NCI-H2227 treated with DMSO at 0.1 percent for 48 hours (cell line): Measurements from ENCODE around the gene ADD1.
A peak's percentile ranks its signal among the peaks of the same experiment; 100 is the strongest.

Experiments
- DNase-seq: peaks from one replicate; lab custom pipeline; 2025; lab: John Stamatoyannopoulos, UW

Gene ADD1, protein sequence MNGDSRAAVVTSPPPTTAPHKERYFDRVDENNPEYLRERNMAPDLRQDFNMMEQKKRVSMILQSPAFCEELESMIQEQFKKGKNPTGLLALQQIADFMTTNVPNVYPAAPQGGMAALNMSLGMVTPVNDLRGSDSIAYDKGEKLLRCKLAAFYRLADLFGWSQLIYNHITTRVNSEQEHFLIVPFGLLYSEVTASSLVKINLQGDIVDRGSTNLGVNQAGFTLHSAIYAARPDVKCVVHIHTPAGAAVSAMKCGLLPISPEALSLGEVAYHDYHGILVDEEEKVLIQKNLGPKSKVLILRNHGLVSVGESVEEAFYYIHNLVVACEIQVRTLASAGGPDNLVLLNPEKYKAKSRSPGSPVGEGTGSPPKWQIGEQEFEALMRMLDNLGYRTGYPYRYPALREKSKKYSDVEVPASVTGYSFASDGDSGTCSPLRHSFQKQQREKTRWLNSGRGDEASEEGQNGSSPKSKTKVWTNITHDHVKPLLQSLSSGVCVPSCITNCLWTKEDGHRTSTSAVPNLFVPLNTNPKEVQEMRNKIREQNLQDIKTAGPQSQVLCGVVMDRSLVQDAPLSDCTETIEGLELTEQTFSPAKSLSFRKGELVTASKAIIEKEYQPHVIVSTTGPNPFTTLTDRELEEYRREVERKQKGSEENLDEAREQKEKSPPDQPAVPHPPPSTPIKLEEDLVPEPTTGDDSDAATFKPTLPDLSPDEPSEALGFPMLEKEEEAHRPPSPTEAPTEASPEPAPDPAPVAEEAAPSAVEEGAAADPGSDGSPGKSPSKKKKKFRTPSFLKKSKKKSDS

DNA sequence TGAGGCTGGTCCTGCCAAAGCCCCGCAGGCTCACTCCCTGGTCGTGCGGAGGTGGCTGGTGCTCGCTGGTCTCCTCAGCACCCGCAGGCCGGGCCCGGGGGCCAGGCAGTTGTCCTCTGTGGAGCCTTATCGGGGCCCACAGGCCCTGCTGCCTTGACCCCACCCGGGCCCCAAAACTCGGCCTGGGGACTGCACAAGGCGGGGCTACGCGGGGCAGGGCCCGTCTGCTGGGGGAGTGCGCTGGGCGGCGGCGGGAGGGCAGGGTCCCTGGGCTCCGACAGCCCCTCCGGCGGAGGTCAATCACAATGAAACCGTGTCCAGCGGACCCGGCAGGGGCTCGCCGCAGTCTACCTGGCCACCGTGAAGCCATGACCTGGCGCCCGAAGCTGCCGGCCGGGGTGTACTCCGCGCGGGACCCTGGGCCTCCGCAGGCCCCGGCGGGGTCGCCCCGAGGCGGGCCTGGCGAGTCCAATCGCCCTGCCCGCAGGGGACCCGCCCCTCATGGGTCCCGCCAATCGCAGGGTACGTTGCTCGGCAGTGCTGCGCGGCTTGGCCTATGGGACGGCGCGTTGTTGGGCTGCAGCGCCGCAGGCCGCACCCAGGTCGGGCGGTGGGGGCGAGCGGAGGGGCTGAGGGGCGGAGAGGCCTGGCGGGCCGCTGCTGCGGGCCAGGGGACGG lies at the start of gene ADD1:
TSS of gene ADD1 (plus strand) at position 582 of the 678 bp plus-strand sequence. CDS start 32,072 bp downstream, outside the sequence.
- peak; percentile 67 for DNase-seq

- no peak for DNase-seq
Observed at GRCh38 chr4:2794486-2795299, 49.0 kb upstream of the ADD1 start.

GRCh38 chr4:2795300-2795892 lies 48.2 kb upstream of the ADD1 start:
- DNase-seq = no peak

DNA sequence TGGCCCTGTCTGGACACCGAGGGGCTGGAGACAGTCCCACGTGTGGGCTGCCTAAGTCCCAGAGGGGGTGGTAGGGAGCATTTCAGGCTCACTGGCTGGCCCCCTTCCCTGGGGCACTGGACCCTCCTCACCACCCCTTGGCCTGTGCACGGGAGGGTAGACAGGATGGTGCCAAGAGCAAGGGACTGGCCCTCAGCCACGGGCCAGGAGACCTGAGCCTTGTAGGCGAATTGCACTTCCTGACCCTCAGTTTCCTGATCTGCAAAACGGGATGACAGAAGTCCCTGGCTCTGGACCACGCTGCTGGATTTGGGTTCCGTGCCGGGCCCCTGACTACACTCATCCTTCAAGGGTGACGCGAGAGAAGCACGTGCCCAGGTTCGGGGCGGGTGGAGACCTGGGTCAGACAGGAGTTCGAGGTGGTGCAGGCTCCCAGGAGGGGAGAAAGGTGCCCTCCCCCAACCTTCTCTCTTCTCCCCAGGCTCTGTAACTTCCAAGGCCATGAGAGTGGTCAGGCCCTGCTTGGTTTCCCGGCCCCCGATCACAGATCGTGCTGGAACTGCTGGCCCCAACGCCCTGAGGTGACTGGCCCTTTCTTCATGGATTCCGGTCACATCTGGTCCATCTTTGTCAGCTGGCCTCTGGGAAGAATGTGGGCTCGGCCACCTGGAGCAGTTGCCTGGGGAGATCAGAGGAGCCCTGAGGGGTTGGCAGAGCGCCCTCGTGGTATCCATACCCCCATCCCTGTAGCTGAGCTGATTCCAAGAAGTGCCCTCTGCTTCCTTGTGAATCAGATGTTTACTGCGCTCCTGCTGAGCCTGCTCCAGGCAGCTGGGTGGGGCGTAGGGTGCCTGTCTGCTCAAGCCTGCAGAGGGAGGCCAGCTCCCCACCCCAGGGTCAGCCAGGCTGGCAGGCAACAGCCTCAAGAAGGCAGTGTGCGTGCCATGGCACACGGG lies 47.5 kb upstream of the ADD1 start:
- DNase-seq = no peak

DNA sequence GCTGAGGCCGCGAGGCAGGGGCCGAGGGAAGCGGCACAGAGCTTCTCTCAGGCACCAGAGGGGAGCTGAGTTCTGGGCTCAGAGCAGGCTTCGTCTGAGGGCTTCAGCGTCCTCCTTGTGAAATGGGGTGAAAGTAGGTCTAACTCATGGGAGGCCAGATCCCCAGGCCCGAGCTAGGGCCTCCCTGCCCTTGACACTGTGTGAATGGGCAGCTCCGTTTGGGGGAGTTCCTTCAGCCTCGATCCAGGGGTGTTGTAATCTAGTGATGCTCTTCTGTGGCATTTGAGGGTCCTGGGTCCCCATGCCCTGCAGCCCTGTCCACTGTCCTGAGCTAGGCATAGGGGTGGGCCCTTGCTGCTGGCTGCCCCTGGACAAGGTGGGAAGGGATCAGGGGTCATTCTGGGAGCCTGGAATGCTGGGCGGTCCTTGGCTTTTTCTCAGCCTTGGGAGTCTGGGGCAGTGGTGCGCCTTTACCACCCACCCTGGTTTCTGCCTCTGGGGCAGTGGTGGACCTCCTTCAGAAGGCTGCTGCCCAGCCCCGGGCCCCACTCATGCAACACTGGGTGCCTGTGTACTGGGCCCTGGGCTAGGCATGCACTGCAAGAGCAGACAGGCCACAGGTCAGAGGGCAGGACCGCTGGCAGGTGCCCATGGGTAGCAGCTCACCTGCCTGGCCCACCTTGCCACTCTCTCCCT lies 46.6 kb upstream of the ADD1 start:
- no peak for DNase-seq

DNA sequence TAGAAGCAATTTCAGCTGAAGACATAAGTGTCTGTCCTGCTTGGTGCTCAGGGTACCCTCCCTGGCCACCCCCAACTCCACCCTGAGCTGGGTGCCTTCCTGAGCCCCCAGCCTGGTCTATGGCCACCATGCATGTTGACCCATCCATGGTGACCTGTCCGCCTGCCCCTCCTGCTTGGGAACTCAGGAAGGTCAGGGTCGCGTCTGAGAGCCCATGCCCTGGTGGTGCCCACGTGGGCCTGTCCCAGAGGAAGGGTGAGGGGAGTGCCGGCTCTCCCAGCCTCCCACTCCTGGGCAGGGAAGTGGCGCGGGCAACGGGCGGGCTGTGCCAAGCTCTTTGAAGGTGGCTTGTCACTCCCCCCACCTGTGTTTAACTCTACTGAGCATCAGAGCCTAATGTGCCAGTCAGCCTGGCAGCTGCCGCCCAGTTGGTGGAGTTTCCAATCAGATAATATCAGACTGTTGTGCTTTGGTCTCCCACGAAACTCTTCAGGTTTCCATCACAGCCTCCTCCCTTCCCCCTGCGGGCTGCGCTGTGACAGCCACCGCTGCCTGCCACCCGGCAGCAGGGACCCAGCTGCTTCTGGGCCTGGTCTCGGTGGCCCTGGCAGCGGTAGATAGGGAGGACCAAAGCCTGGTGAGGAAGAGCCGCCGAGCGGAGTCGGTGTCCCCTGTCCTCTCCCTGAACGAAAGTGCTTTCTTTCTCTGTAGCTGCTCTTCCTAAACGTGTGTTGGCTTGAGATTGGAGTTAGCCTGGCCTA lies 45.9 kb upstream of the ADD1 start:
- DNase-seq = no peak

DNA sequence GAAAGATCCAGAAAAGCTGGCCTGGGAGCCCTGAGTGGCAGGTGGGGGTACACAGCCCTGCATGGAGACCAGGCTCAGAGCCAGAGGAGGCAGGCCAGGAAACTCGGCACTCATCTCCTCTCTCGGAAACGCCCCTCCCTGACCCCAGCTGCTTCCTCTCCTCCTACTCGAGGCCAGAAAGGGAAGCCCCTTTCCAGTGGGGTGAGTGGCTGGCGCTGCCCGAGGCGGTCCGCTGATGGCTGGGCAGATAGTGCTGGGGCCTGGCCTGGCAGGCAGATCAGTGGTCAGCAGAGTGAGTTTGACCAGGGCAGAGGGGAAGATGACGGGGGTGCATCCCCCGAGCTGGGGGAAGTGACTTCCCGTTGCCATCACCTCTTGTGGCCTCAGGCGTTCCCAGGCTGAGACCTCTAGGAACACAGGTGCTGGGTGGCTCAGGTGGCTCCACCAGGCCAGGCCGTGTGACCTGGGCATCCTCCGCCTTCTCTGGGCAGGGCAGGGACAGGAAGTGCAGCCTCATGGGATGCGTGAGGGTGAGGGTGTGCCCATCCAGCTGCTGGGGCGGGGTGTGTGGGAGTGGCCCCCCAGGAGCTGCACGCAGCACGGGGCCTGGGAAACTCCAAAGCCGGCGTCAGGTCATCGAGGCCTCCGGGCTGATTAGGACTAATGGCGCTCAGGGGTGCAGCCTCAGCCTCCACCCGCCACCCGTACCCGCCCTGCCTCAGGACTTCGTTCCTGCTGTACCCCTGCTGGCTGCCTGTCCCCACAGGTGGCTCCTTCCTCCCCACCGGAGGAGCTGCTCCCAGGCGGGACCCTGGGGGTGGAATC lies 45.0 kb upstream of the ADD1 start:
- no peak for DNase-seq

GRCh38 chr4:2799224-2799911 lies 44.3 kb upstream of the ADD1 start:
- no peak for DNase-seq

DNA sequence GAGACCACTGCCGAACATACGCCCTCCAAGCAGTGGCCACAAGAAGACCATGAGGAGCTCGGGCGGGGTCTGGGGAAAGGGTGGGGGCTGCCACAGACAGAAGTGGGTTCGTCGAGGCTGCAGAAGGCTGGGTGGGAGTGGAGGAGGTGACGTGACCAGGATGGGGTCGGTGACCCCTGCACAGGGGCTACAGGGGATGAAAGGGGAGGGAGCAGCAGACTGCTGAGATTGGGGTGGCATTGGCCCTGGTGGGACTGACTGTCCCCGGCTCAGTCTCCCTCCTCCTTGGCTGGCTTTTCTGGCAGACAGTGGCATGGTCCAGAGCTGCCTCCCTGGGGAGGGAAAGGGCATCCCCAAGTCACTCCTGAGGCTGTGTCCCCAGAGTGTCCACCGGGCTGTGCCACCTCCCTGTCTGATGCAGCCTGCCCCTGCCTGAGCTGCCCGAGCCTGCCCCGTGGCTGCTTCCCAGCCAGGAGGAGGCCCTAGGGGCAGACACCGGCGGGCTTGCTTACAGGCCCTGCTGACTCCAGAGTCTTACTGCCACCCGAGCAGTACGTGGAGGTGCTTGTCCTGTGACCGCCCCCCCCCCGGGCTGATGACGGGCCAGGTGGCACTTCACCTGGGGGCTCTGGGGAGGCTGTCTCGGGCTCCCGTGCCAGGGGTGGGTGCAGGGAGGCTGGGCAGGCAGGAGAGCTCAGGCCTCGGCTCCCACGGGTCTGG lies 43.5 kb upstream of the ADD1 start:
- no peak for DNase-seq

DNA sequence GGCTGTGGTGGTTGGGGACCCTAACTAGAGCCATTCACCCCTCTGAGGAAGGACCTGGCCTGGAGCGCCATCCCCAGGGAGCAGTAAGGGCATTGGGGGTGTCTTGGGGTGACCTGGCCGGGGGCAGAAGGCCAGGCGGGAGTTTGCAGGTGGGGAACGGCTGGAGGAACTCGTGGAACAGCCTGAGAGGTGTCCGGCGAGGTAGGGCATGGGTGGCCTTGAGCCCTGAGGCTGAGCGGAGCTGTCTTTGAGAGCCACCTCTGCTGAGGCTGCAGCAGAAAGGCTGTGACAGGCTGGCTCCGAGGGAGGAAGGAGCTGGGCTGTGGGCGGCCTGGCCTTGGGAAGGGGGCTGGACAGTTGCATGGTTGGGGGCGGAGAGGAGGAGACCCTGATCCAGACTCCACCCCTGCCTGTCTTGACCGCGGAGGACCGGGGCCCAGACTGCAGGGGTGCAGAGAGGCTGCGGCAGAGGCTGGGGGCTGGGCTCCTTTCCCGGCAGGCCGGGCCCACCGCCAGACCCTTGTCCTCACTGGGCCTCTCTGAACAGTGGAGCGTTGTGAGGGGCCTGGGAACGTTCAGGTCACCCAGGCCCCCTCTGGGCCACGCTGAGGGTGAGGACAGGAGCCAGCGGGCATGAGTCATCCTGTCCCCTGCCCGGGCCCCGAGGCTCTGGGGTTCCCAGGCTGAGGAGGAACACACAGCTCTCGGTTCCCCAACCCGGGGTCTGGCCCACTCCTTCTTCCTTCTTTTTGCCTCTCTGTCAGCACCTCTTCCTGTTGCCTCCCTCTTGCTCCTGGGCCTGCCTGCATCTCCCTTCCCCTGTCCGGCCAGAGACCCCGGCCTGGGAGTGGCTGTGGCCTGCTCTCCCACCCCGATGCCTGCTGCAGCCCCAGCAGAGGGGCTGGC lies 42.7 kb upstream of the ADD1 start:
- DNase-seq = no peak

DNA sequence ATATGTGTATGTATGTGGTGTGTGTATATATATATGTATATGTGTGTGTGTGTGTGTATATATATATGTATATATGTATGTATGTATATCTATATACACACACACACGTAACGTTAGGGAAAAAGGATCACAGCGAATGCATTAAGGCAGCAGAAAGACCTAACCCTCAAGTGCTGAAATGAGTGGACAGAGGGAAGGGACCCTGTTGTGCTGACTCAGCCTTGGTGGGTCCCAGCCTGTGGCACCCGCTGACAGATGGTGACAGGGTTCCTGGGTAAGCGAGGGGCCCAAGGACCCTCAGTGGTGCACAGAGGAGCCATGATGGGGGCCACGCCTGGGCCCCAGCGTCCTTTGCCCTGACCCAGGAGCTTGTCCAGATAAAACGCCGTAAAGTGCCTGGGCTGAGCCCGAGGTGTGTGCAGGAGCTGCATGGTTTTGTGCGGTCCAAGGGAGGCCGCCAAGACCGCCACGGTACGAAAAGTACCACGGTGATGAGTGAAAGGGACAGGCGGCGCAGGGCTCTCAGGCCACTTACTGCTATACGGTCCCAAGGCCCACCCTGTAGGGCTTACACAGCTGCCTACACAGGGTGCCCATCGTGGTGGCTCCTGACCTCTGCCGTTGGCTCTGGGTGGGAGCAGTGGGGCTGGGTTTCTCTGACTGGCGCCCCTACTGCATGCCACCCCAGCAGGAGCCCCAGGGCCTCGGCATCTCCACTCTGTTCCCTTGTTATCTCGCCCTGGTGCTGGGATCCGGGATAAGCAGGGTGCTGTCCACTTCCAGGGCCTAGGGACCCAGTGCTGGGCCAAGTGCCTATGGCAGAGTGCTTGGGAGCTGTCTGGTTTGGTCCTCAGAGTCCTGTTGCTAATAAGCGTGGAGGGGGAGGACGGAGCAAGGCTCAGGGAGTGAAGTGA lies 40.8 kb upstream of the ADD1 start:
- DNase-seq = no peak

DNA sequence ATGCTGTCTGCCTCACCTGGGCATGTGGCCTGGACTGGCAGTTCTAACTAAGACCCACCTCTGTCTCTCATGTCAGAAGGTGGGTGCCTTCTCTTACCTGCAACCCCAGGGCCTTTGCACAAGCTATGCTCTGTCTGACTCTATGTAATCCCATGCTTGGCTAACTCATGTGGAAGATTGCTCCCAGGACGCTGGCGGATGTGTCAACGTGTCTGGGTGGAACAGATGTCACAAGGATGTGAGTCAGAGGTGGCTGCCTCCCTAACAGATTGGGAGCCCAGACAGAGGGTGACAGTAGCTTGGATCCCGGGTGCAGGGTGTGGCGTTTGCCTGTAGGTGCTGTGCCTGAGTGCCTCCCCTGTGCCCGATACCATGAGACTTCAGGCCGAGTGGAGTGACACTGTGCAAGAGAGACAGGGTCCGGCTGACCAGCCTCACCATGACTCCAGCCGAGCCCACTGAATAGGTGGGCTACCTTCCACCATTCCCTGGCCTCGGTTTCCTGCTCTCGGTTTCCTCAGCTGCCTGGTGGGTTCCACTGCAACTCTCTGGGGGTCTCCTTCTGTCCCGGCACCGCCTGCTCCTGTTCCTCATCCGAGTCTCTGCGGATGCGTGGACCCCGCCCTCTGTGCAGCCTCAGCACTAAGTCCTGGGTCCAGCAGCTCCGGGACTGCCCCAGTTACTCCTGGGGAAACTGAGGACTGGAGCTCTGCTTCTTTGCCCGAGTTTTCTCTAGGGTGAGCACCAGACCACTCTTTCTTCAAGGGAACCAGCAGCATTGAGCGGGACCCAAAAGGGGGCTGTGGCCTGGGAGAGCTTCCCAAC lies 39.8 kb upstream of the ADD1 start:
- no peak for DNase-seq

DNA sequence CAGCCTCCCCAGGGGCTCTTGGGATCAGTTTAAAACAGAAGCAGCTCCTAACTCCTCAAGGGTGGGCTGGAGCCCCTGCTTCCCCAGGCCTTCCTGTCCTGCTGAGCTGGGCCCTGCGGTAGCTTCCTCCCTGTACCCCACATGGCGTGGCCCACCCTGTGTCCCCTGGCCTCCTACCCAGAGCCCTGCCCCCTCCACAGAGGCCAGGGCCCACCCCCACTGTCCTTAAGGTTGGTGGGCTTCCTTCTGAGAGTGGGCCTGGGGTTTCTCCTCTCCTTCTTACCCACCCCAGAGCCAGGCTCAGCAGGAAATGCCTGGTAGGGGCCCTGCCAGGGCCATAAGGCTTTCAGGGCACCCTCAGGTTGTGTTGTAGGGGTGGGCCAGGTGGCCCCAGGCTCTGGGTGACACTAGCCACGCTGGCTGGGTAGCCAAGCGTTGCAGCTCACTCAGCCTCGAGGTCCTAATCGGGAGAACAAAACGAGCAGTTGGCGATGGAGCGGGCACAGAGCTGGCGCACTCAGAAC lies 39.1 kb upstream of the ADD1 start:
- no peak for DNase-seq
